Measurements from ENCODE around the gene PAQR8. TPM values are rescaled to one million over a fixed set of nuclear protein-coding genes. Genes with fewer than 3 reads are reported as not detected.
"Not testable (repeated sequence)": the region's sequence is repeated elsewhere in the genome, so short reads cannot be mapped to it uniquely, and the experiment has no call there.

PAQR8 gene
- total and polyA plus RNA-seq, 7 donors, result 0.39 to 1.3 (median 0.68) TPM

GRCh38 chr6:52424513-52424912 is 62.6 kb downstream of the PAQR8 start:
- no peaks in the 10 kb centered on the region for H3K4me1 ChIP-seq
- no peaks in the 10 kb centered on the region for H3K36me3 ChIP-seq (ENCODE audit: insufficient read depth in 1 of 2, low read depth in 1 of 2)
- H3K27ac ChIP-seq, result no peak overlapping the region
- DNase-seq (no peak), ATAC-seq (no peak)
- WGBS, 3 donors, result 53 to 66% (median 64%) methylated on average over 2 of the region's 2 CpGs
- TF ChIP-seq, protein P1, sequence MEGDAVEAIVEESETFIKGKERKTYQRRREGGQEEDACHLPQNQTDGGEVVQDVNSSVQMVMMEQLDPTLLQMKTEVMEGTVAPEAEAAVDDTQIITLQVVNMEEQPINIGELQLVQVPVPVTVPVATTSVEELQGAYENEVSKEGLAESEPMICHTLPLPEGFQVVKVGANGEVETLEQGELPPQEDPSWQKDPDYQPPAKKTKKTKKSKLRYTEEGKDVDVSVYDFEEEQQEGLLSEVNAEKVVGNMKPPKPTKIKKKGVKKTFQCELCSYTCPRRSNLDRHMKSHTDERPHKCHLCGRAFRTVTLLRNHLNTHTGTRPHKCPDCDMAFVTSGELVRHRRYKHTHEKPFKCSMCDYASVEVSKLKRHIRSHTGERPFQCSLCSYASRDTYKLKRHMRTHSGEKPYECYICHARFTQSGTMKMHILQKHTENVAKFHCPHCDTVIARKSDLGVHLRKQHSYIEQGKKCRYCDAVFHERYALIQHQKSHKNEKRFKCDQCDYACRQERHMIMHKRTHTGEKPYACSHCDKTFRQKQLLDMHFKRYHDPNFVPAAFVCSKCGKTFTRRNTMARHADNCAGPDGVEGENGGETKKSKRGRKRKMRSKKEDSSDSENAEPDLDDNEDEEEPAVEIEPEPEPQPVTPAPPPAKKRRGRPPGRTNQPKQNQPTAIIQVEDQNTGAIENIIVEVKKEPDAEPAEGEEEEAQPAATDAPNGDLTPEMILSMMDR (IDR thresholded peaks at IDR 0.05), result no peak
- no peaks in the 10 kb centered on the region for H3K27me3 ChIP-seq (ENCODE audit: insufficient read depth in 3 of 3, low read length in 2 of 3)
- H3K9me3 ChIP-seq, result peaks cover 3% of the 10 kb centered on the region
- H3K4me3 ChIP-seq, result no peak overlapping the region
- intact Hi-C loops (cut with DNase I), result loop anchor here in 1 of 2 donors (5.0 kb wide), 1 partner anchor 153 kb away; the partner anchor contains the start of gene TRAM2

GRCh38 chr6:52426667-52427066 is 64.7 kb downstream of the PAQR8 start:
- intact Hi-C loops (cut with DNase I), result no loop called here
- no peaks in the 10 kb centered on the region for H3K36me3 ChIP-seq (ENCODE audit: insufficient read depth in 1 of 2, low read depth in 1 of 2)
- no peak for DNase-seq
- H3K4me1 ChIP-seq, result no peaks in the 10 kb centered on the region
- H3K27me3 ChIP-seq (ENCODE audit: insufficient read depth in 3 of 3, low read length in 2 of 3), result no peaks in the 10 kb centered on the region
- TF ChIP-seq, protein P1 (IDR thresholded peaks at IDR 0.05), result no peak
- H3K9me3 ChIP-seq, result peaks cover 3% of the 10 kb centered on the region
- no peak overlapping the region for H3K27ac ChIP-seq
- ATAC-seq, result no peak
- H3K4me3 ChIP-seq, result no peak overlapping the region

GRCh38 chr6:52433294-52433693 is 71.3 kb downstream of the PAQR8 start:
- WGBS, 3 donors, result 67 to 88% (median 81%) methylated on average over 4 of the region's 4 CpGs

DNA sequence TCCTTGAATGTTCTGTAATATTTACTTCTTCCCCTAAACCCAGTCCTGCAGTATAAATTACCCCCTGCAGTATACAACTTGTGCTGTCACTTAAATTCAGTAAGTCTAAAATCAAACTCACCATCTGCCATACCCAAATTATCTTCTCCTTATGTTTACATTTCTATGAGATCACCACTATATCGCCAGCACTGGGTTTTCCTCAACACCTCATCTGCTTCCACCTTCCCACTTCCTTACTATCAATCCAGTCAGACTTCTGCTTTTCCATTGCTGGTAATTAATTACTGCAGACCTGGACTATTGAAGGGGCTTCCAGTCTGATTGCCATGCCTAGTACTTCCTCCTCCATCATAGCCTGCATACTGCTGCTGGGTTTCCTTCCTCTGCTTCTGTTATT is 73.4 kb downstream of the PAQR8 start:
- DNase-seq (no peak), ATAC-seq (no peak)
- intact Hi-C loops (cut with DNase I), result no loop called here
- H3K27me3 ChIP-seq (ENCODE audit: insufficient read depth in 3 of 3, low read length in 2 of 3), result no peaks in the 10 kb centered on the region
- no peaks in the 10 kb centered on the region for H3K9me3 ChIP-seq
- no peak overlapping the region for H3K27ac ChIP-seq
- no peaks in the 10 kb centered on the region for H3K4me1 ChIP-seq
- 87 to 100% (median 90%) methylated on average over 1 of the region's 1 CpG for WGBS, 3 donors
- H3K4me3 ChIP-seq, result no peak overlapping the region
- peaks cover 0 to 8% of the 10 kb centered on the region in 2 donors for H3K36me3 ChIP-seq (ENCODE audit: insufficient read depth in 1 of 2, low read depth in 1 of 2)
- TF ChIP-seq, protein P1 (IDR thresholded peaks at IDR 0.05), result no peak

More at GRCh38 chr6:52433294-52433693, 71.3 kb downstream of the PAQR8 start:
- DNase-seq; H3K9me3 ChIP-seq; H3K4me3 ChIP-seq; H3K36me3 ChIP-seq (ENCODE audit: insufficient read depth in 1 of 2, low read depth in 1 of 2); H3K4me1 ChIP-seq; H3K27ac ChIP-seq; H3K27me3 ChIP-seq (ENCODE audit: insufficient read depth in 3 of 3, low read length in 2 of 3); ATAC-seq; intact Hi-C loops (cut with DNase I): not testable (repeated sequence)

GRCh38 chr6:52438926-52439325 is 77.0 kb downstream of the PAQR8 start:
- WGBS, 3 donors, result 79 to 83% (median 82%) methylated on average over 2 of the region's 2 CpGs
- intact Hi-C loops (cut with DNase I), result no loop called here

More at GRCh38 chr6:52438926-52439325, 77.0 kb downstream of the PAQR8 start:
- TF ChIP-seq, protein P1 (IDR thresholded peaks at IDR 0.05), result no peak
- no peaks in the 10 kb centered on the region for H3K9me3 ChIP-seq
- ATAC-seq (no peak), DNase-seq (no peak)
- no peak overlapping the region for H3K27ac ChIP-seq
- H3K27me3 ChIP-seq (ENCODE audit: insufficient read depth in 3 of 3, low read length in 2 of 3), result no peaks in the 10 kb centered on the region
- H3K4me3 ChIP-seq, result no peak overlapping the region
- peaks cover 0 to 8% of the 10 kb centered on the region in 2 donors for H3K36me3 ChIP-seq (ENCODE audit: insufficient read depth in 1 of 2, low read depth in 1 of 2)
- H3K4me1 ChIP-seq, result no peaks in the 10 kb centered on the region
